Panc1 (cell line): Measurements from ENCODE around the gene MPPED1.

Experiments
- POLR2AphosphoS5 ChIP-seq: IDR thresholded peaks from 2 replicates; pipeline ENCODE4 v1.6.1; 2012; ENCODE audit warnings: mild to moderate bottlenecking, low read depth, low read length, moderate library complexity
- SIN3A ChIP-seq: IDR thresholded peaks from 2 replicates; pipeline ENCODE4 v1.6.1; 2012; ENCODE audit warnings: low read depth, mild to moderate bottlenecking, low read length, moderate library complexity, borderline replicate concordance; ENCODE audit not compliant: insufficient read depth
- TCF7L2 ChIP-seq: IDR thresholded peaks from 2 replicates; pipeline ENCODE4 v1.6.1; 2011; ENCODE audit warnings: mild to moderate bottlenecking, low read depth, low read length, inconsistent platforms
- TF ChIP-seq, protein P1 (sequence below): fragments of 450-650 bp; IDR thresholded peaks from 2 replicates; pipeline ENCODE4 v1.5.1; 2017; ENCODE audit warnings: mild to moderate bottlenecking

- TF ChIP-seq, protein P1, sequence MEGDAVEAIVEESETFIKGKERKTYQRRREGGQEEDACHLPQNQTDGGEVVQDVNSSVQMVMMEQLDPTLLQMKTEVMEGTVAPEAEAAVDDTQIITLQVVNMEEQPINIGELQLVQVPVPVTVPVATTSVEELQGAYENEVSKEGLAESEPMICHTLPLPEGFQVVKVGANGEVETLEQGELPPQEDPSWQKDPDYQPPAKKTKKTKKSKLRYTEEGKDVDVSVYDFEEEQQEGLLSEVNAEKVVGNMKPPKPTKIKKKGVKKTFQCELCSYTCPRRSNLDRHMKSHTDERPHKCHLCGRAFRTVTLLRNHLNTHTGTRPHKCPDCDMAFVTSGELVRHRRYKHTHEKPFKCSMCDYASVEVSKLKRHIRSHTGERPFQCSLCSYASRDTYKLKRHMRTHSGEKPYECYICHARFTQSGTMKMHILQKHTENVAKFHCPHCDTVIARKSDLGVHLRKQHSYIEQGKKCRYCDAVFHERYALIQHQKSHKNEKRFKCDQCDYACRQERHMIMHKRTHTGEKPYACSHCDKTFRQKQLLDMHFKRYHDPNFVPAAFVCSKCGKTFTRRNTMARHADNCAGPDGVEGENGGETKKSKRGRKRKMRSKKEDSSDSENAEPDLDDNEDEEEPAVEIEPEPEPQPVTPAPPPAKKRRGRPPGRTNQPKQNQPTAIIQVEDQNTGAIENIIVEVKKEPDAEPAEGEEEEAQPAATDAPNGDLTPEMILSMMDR: no peak
- TF ChIP-seq POLR2AphosphoS5 (no peak), TCF7L2 (no peak), SIN3A (no peak)
Observed at GRCh38 chr22:43389227-43389836, 22.5 kb upstream of the MPPED1 start.
